WTC11 (cell line): ENCODE measurements around the gene RPIA. TPM values are rescaled to one million over a fixed set of nuclear protein-coding genes. Genes with fewer than 3 reads are reported as not detected.
A peak's percentile ranks its signal among the peaks of the same experiment; 100 is the strongest.
"Not testable (repeated sequence)": the region's sequence is repeated elsewhere in the genome, so short reads cannot be mapped to it uniquely, and the experiment has no call there.

Experiments
- ATAC-seq: fragments of 200-7000 bp; cut with Tn5 transposase; 2 replicates; pipeline ENCODE4 v1.10.0; 2021; ENCODE audit warnings: mild to moderate bottlenecking, moderate library complexity
- CTCF ChIA-PET: fragments of 300-600 bp; sonication (Branson Sonifier 250); formaldehyde crosslinking; loops from one replicate; lab custom pipeline; 2021; ENCODE audit warnings: antibody characterized with exemption; lab: Charles Lee
- POLR2A ChIA-PET: fragments of 350-600 bp; sonication (Branson Sonifier 250); formaldehyde crosslinking; loops from one replicate; lab custom pipeline; 2021; ENCODE audit warnings: antibody characterized with exemption; lab: Charles Lee
- DNase-seq: peaks from one replicate; pipeline ENCODE4 v3.0.0; 2021; ENCODE audit warnings: low spot score
- H3K27ac Mint-ChIP-seq: 2 replicates; pipeline ENCODE4 v1.8.0; 2021; ENCODE audit warnings: mixed read lengths
- H3K27me3 Mint-ChIP-seq: 2 replicates; pipeline ENCODE4 v1.8.0; 2021; ENCODE audit warnings: low read depth, mild to moderate bottlenecking, moderate library complexity, mixed read lengths
- H3K36me3 Mint-ChIP-seq: 2 replicates; pipeline ENCODE4 v1.8.0; 2021; ENCODE audit warnings: mixed read lengths
- H3K4me1 Mint-ChIP-seq: 2 replicates; pipeline ENCODE4 v1.8.0; 2022; ENCODE audit warnings: mixed read lengths
- H3K4me3 Mint-ChIP-seq: 2 replicates; pipeline ENCODE4 v1.8.0; 2021; ENCODE audit warnings: mild to moderate bottlenecking, moderate library complexity, mixed read lengths
- H3K9me3 Mint-ChIP-seq: 2 replicates; pipeline ENCODE4 v1.8.0; 2021; ENCODE audit warnings: mixed read lengths
- CBFB ChIP-seq: sonication (generic); formaldehyde crosslinking; IDR thresholded peaks from 2 replicates; pipeline ENCODE4 v1.8.1; 2022; ENCODE audit warnings: mild to moderate bottlenecking, low read depth, missing genetic modification reagents
- CREB1 ChIP-seq: sonication (generic); formaldehyde crosslinking; IDR thresholded peaks from 2 replicates; pipeline ENCODE4 v1.8.0; 2023; ENCODE audit warnings: mild to moderate bottlenecking, missing genetic modification reagents
- ERG ChIP-seq: fragments of 250-450 bp; sonication (Bioruptor Pico); IDR thresholded peaks from 2 replicates; pipeline ENCODE4 v1.8.0; 2021; ENCODE audit warnings: mild to moderate bottlenecking
- IRF1 ChIP-seq: sonication (generic); formaldehyde crosslinking; IDR thresholded peaks from 2 replicates; pipeline ENCODE4 v1.8.0; 2023; ENCODE audit warnings: missing genetic modification reagents
- NFATC4 ChIP-seq: fragments of 250-450 bp; sonication (Bioruptor Pico); IDR thresholded peaks from 2 replicates; pipeline ENCODE4 v1.9.0; 2021; ENCODE audit warnings: mild to moderate bottlenecking
- NFE2L1 ChIP-seq: sonication (generic); formaldehyde crosslinking; IDR thresholded peaks from 2 replicates; pipeline ENCODE4 v1.8.1; 2023; ENCODE audit warnings: missing genetic modification reagents
- NR2C2 ChIP-seq: sonication (generic); formaldehyde crosslinking; IDR thresholded peaks from 2 replicates; pipeline ENCODE4 v1.8.0; 2022; ENCODE audit warnings: mild to moderate bottlenecking, missing genetic modification reagents
- RORB ChIP-seq: fragments of 250-450 bp; sonication (Bioruptor Pico); IDR thresholded peaks from 2 replicates; pipeline ENCODE4 v1.9.0; 2021; ENCODE audit warnings: mild to moderate bottlenecking
- SOX15 ChIP-seq: fragments of 250-450 bp; sonication (Bioruptor Pico); IDR thresholded peaks from 2 replicates; pipeline ENCODE4 v1.9.0; 2021; ENCODE audit warnings: mild to moderate bottlenecking
- SP1 ChIP-seq: sonication (generic); formaldehyde crosslinking; conservative IDR thresholded peaks from 2 replicates; pipeline ENCODE4 v1.8.1; 2022; ENCODE audit warnings: missing genetic modification reagents
- STAT6 ChIP-seq: sonication (generic); formaldehyde crosslinking; conservative IDR thresholded peaks from 2 replicates; pipeline ENCODE4 v1.8.1; 2023; ENCODE audit warnings: mild to moderate bottlenecking, low read depth, missing genetic modification reagents, moderate library complexity
- USF1 ChIP-seq: sonication (generic); formaldehyde crosslinking; IDR thresholded peaks from 2 replicates; pipeline ENCODE4 v1.8.0; 2022; ENCODE audit warnings: mild to moderate bottlenecking, missing genetic modification reagents
- ZNF263 ChIP-seq: sonication (generic); formaldehyde crosslinking; IDR thresholded peaks from 2 replicates; pipeline ENCODE4 v1.8.1; 2022; ENCODE audit warnings: low read depth, mild to moderate bottlenecking, moderate library complexity, missing genetic modification reagents
- ZNF532 ChIP-seq: fragments of 250-450 bp; sonication (Bioruptor Pico); IDR thresholded peaks from 2 replicates; pipeline ENCODE4 v1.9.0; 2021; ENCODE audit warnings: mild to moderate bottlenecking, borderline replicate concordance
- total RNA-seq: library from RNA; stranded (reverse); gene quantifications from 3 replicates; pipeline ENCODE4 v1.2.3, GENCODE V29; 2021

Gene RPIA
- total RNA-seq, 1 experiment from 2014 or later: 23.4 TPM

GRCh38 chr2:88691339-88692183 lies at the start of gene RPIA (continued):
- TF ChIP-seq CBFB (CRISPR knock-in tag): no peak
- peak; percentile 81 for TF ChIP-seq USF1 (CRISPR knock-in tag)
- TF ChIP-seq NR2C2 (CRISPR knock-in tag): peak; percentile 35; the same call in 1 of the 2 replicates
- TF ChIP-seq SP1 (CRISPR knock-in tag): peak; percentile 85
- peak; percentile 88 for TF ChIP-seq IRF1 (CRISPR knock-in tag)
- TF ChIP-seq SOX15: no peak
- TF ChIP-seq RORB (CRISPR knock-in tag): no peak
- TF ChIP-seq ZNF532 (CRISPR knock-in tag): no peak
- TF ChIP-seq ZNF263 (CRISPR knock-in tag): 0 out of 2 replicates have a peak, but pooled peaks have one; percentile 23
- no peak for TF ChIP-seq NFATC4
- TF ChIP-seq STAT6: 0 out of 2 replicates have a peak, but pooled peaks have one; percentile 60
- TF ChIP-seq NFE2L1 (CRISPR knock-in tag): peak; percentile 80; the same call in 1 of the 2 replicates
- TF ChIP-seq CREB1 (CRISPR knock-in tag): no peak
- TF ChIP-seq, all 79 proteins: peak for 43

GRCh38 chr2:88642278-88642677 lies 49.2 kb upstream of the RPIA start:
- ATAC-seq (no peak), DNase-seq (no peak)
- H3K9me3 Mint-ChIP-seq: peaks cover 8% of the 10 kb centered on the region
- peaks cover 20% of the 10 kb centered on the region for H3K4me1 Mint-ChIP-seq
- ChIA-PET CTCF (interaction anchor here (0.6 to 1.9 kb wide), 3 partner anchors 28 to 430 kb away, joined by 3 to 5 read pairs (median 4); no protein-coding TSS in a partner anchor), POLR2A (no interaction called here)
- H3K27me3 Mint-ChIP-seq: no peaks in the 10 kb centered on the region
- no peak overlapping the region for H3K27ac Mint-ChIP-seq
- no peak overlapping the region for H3K4me3 Mint-ChIP-seq
- H3K36me3 Mint-ChIP-seq: no peaks in the 10 kb centered on the region
- TF ChIP-seq ERG (CRISPR knock-in tag): no peak
- TF ChIP-seq, all 79 proteins: peak for 0

- H3K27me3 Mint-ChIP-seq, DNase-seq, H3K4me1 Mint-ChIP-seq, H3K27ac Mint-ChIP-seq, ATAC-seq, H3K36me3 Mint-ChIP-seq, H3K4me3 Mint-ChIP-seq, H3K9me3 Mint-ChIP-seq, POLR2A ChIA-PET: not testable (repeated sequence)
- CTCF ChIA-PET: interaction anchor here (0.6 to 1.3 kb wide), 2 partner anchors 26 to 27 kb away, joined by 4 to 6 read pairs; no protein-coding TSS in a partner anchor
Measured at GRCh38 chr2:88645291-88645882, 46.1 kb upstream of the RPIA start.
